NCI-H510A (cell line): ENCODE data around the gene LRAT.
A peak's percentile ranks its signal among the peaks of the same experiment; 100 is the strongest.
"Not testable (repeated sequence)": the region's sequence is repeated elsewhere in the genome, so short reads cannot be mapped to it uniquely, and the experiment has no call there.

Source experiments
- DNase-seq: peaks from one replicate; lab custom pipeline; 2025; lab: John Stamatoyannopoulos, UW

LRAT gene

GRCh38 chr4:154743683-154744340, at the start of gene LRAT:
Gene LRAT, plus strand, starts transcription at chr4:154744000. Its CDS starts 327 bp downstream, at chr4:154744327.
- peak; percentile 52 for DNase-seq

- no peak for DNase-seq
Observed at GRCh38 chr4:154707877-154708276, 35.9 kb upstream of the LRAT start.

GRCh38 chr4:154709550-154709949, 34.2 kb upstream of the LRAT start:
- no peak for DNase-seq

GRCh38 chr4:154711522-154711921, 32.3 kb upstream of the LRAT start:
- DNase-seq, result no peak

DNA sequence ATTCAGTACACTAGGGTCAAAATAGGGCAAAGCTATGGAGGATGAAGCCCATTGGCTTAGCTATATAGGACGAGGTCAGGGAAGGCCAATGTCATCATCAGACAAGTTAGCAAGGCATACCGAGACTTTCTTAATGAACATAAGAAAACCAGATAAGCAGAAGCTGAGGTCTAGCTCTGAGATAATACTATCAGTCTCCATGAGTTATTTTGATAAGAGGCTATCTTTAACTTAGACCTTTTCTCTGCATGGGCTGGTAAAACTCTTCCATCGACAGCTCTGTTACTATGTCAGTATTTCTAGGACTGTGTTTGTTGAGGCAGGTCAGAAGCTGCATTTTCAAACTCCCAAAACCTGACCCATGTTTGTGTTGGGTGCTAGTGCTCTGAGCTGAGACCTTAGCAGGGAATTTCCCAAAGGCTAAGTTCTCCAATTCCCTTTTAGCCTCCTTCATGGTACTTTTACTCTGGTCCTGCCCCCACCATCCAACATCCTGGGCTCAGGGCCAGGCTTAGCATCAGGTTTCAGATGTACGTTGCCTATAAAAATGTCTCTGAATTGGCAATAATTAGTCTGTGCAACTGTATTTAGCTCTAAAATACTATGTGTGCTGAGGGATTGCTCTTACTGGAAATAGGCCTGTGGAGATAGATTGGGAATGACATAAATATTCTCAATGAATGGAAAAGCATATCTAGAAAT, 29.3 kb upstream of the LRAT start:
- no peak for DNase-seq

- DNase-seq, result no peak
Observed at GRCh38 chr4:154719087-154719486, 24.7 kb upstream of the LRAT start.

- DNase-seq, result no peak
Observed at GRCh38 chr4:154720123-154720522, 23.7 kb upstream of the LRAT start.

GRCh38 chr4:154720618-154721267, 23.1 kb upstream of the LRAT start:
- DNase-seq, result no peak

DNA sequence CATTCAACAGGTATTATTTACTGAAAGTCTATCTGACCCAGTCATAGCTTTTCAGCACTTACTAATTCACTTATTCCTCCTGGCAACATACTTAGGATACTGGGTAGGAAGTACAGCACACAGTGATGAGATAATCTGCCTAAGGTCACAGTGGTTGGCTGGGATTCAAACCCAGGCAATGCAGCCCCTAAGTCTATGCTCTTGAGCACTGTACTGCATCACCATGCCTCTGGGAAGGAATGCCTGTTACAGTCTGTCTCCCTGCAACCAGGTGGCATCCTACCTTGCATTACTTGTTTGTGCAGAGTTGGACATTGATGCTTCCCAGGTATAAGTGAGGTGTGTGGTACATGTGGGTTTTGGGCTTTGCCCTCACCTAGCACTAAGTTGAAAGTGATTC, 21.5 kb upstream of the LRAT start:
- DNase-seq, result no peak

DNA sequence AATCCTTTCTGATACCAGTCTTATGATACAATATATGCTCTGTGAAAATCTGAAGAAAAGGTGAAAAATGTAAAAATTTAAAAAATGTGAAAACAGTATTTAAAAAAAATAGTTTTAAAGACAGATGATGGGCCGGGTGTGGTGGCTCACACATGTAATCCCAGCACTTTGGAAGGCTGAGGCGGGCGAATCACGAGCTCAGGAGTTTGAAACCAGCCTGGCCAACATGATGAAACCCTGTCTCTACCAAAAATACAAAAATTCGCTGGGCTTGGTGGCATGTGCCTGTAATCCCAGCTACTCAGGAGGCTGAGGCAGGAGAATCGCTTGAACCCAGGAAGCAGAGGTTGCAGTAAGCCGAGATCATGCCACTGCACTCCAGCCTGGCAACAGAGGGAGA, 20.2 kb upstream of the LRAT start:
- not testable (repeated sequence) for DNase-seq

DNA sequence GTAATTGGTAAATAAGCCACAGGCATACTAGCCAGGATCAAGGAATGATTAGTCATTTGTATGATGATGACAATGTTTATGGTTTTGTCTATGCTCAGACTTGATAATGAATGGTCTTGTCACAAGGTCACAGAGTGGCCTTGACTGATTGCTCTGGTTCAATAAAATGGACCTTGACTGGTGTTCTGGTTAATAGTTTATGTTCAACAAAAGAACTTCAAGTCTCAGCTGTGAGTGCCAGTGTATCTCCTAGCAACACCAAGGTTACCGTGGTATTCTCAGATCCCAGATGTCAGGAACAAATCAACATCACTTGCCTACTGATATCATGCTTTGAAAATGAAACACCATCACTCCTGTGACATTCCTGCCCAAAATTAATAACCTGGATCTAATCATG, 16.3 kb upstream of the LRAT start:
- no peak for DNase-seq

DNA sequence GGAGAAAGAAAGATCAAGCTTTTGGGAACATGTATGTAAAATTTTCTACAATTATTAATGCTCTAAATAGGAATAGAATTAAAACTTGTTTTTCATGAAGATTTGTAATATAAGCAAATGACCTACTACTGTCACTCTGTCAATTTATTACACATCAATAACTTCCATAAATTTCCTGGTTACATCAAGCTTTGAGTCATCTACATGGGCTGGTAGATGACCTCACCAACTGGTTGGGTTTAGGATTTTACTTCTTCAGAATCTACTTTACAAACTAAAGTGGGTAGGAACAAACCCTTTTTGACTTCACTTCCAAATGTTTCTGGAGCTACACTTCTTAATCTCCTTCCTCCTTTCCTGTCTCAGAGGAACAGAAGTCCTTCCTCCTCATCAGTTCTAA, 12.0 kb upstream of the LRAT start:
- no peak for DNase-seq

DNA sequence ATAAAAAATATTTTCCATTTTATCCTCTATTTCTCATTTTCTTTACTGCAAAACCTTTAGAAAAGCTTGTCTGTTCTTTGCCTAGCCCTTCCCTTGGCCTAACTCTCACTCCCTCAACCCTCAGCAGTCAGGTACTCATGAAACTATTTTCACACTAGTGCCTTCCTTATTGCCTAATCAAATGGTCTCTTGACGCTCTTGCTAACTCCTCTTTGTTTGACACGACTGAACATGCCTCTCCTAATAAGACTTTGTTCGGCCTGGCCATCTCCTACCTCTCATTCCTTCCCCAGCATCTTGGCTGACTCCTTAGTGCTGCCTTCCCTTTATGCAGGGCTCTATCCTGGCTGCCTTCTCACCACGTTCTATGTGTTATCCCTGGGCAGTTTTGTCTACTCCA, 11.1 kb upstream of the LRAT start:
- no peak for DNase-seq

- no peak for DNase-seq
Observed at GRCh38 chr4:154736770-154737169, 7.0 kb upstream of the LRAT start.

DNA sequence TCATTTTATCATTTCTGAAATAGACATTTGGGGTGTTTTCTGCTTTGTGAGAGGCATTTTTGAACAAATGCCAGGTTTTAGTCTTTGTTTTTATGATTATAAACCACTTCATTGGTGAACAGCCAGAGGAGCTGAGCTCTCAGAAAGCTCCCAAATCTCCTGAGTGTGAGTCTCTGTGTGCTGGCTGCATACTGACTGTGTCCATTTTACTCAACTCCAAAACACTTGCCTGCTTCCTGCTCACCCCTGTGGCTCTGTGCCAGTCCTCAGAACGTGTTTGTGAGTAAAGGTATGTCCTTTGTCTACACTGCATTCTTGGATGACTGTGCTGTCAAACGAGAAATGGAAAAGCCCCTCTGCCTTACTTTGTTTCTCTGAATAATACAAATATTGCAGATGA, 5.4 kb upstream of the LRAT start:
- DNase-seq, result no peak

DNA sequence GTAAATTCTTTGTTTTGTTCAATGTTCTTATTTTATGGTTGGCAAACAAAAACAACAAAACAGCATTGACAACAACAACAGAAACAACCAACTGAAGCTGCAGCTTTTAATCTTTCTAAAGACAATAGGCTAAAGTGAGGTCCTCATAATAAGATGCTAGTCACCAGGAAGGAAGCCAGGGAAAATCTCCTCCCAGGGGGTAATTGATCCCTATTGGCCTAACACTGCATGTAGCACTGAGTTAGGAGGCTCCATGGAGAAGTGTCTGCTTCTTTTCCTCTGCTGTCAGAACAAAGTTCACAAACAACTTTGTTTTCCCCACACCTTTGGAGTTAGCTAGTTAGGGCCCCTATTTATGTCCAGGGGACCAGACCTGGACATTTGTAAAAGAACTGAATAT, 4.7 kb upstream of the LRAT start:
- DNase-seq, result no peak

- no peak for DNase-seq
Observed at GRCh38 chr4:154740462-154740861, 3.3 kb upstream of the LRAT start.

GRCh38 chr4:154741131-154741665, 2.6 kb upstream of the LRAT start:
- no peak for DNase-seq

DNA sequence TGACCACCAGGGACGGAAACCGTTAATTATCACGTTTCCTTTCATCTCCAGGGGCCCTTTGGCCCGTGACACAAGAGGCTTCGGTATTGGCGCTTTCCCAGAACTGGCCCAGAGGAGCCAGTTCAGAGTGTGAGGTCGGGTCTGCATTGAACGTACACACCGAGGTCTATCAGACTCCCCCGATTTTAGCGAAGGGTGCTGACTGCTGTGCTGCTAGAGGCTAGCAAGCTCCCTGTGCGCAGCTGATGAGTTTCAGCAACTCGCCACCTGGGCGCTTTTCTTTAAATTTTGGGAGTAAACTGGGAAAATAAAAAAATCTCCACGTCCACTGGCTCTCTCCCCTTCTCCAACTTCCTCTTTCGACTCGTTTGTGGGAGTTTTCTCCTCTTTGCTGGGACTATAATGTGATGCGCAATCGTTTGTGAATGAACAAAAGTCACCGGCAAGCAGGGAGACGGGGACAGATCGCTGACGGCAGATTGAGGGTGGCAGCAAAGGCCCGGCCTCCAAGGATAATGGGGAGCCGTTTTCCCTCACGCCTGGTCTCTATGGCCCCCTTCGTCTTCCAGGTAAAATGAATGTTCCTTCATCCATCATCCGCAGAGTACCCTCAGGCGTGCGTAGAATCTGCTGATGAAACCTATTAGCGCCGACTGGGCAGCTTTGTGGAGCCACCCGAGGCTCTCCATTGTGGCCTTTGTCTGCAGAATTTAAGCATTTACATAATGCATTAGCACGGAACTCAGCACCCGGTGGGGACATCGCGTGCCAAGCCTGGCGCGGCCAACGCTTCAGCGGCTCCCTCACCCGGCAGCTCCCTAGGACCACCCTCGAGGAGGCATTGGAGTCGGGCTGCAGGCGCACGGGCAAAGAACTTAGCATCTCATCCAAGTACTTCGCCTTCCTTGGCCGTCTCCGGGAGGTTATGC, 1.6 kb upstream of the LRAT start:
- no peak for DNase-seq

GRCh38 chr4:154744341-154744926, 634 bp downstream of the LRAT start:
- no peak for DNase-seq

DNA sequence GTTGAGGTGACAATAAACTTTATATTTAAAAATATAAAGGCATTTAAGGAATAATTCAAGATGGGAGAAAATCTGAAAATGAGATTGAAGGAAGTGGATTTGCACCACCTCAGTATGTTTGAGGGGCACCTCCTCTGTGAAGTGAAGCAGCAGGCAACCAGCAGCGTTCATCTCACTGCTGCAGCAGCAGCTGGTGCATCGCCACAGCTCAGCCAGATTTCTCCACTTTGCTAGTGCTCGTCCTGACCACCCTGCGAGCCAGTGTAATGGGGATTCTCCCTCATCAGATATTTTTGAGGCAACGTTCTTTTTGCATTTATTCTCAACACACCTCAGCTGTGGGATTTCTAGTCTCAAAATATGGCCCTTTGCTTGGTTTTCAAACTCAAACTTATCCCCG, 13.9 kb downstream of the LRAT start:
- DNase-seq, result no peak

DNA sequence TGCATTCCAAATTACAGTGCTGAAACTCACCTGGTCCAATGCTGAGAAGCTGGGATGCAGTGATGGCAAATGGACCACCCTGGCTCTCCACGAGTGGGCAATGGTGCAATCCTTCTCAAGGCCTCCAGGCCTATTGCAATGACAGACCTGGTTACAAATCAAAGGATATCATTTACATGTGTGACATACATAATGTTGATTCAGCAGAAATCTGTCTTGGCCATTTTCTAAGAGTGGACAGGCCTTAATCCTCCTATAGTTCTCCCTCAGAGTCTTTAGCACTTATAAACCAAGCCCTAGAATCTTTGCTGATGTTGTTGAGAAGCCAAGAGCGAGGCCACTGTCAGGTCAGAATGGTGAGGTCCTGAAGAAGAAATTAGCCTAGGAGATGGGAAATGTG, 17.1 kb downstream of the LRAT start:
- no peak for DNase-seq
